GM12878 (cell line): ENCODE results near the gene CREB5. TPM values are rescaled to one million over a fixed set of nuclear protein-coding genes. Genes with fewer than 3 reads are reported as not detected.

Experiments used
- ATAC-seq: fragments of 200-7000 bp; cut with Tn5 transposase; 3 replicates; pipeline ENCODE4 v1.9.1; 2020; ENCODE audit warnings: mild to moderate bottlenecking, moderate library complexity
- BruUV-seq: library from RNA; stranded (reverse); fragments of 400-500 nt; replicated peaks from 2 replicates; lab custom pipeline; 2021; lab: Mats Ljungman, UMichigan
- CTCF ChIA-PET: fragments of 300-600 bp; sonication (Branson Sonifier 250); formaldehyde crosslinking; extraction: SDS; loops from one replicate; lab custom pipeline; 2021; ENCODE audit warnings: inconsistent platforms; lab: Yijun Ruan, JAX
- POLR2A ChIA-PET: fragments of 350-600 bp; formaldehyde crosslinking; extraction: SDS; loops from one replicate; lab custom pipeline; 2021; ENCODE audit warnings: inconsistent platforms; lab: Charles Lee
- RAD21 ChIA-PET: fragments of 300-600 bp; sonication (Branson Sonifier 250); formaldehyde crosslinking; loops from one replicate; lab custom pipeline; 2023; ENCODE audit warnings: antibody characterized with exemption; ENCODE audit not compliant: unreplicated experiment; lab: Charles Lee
- SMC1A ChIA-PET: fragments of 300-600 bp; sonication (Branson Sonifier 250); formaldehyde crosslinking; loops from one replicate; lab custom pipeline; 2023; ENCODE audit not compliant: unreplicated experiment, uncharacterized antibody; lab: Charles Lee
- DNase-seq: peaks from one replicate; pipeline ENCODE4 v3.0.0-alpha.2; 2011; ENCODE audit warnings: low read depth, low spot score
- FAIRE-seq: peaks from 3 replicates; lab custom pipeline; 2011; peaks lifted over from hg19 to GRCh38; lab: Jason Lieb, UNC
- H2AFZ ChIP-seq: 2 replicates; pipeline ENCODE4 v1.6.0; 2011; ENCODE audit warnings: low read depth, low read length, control low read depth; ENCODE audit not compliant: control insufficient read depth
- H3K27ac ChIP-seq: 2 replicates; pipeline ENCODE4 v1.5.1; 2011; ENCODE audit warnings: control low read depth; ENCODE audit not compliant: control insufficient read depth, insufficient read depth
- H3K27me3 ChIP-seq, 2 experiments: replicated peaks in 1 of 2; 2 replicates each; pipeline versions ENCODE4 v1.6.0 to v1.6.1; 2011; ENCODE audit warnings: low read length in 1 of 2; ENCODE audit not compliant: control insufficient read depth in 2 of 2, insufficient read depth in 2 of 2
- H3K36me3 ChIP-seq, 2 experiments: 2 replicates each; pipeline ENCODE4 v1.5.1; 2011; ENCODE audit warnings: low read length in 1 of 2; ENCODE audit not compliant: control insufficient read depth in 2 of 2, insufficient read depth in 2 of 2
- H3K4me1 ChIP-seq: 2 replicates; pipeline ENCODE4 v1.6.1; 2011; ENCODE audit warnings: mild to moderate bottlenecking, low read length, moderate library complexity, mixed read lengths; ENCODE audit not compliant: control insufficient read depth, insufficient read depth
- H3K4me2 ChIP-seq: 2 replicates; pipeline ENCODE4 v1.6.0; 2011; ENCODE audit warnings: control low read depth; ENCODE audit not compliant: control insufficient read depth, insufficient read depth
- H3K4me3 ChIP-seq: fragments of 200-600 bp; sonication (generic); 2 replicates; pipeline ENCODE4 v1.5.1; 2016
- H3K79me2 ChIP-seq: 2 replicates; pipeline ENCODE4 v1.6.0; 2011; ENCODE audit warnings: low read length; ENCODE audit not compliant: control insufficient read depth, insufficient read depth
- H3K9ac ChIP-seq: 2 replicates; pipeline ENCODE4 v1.8.0; 2011; ENCODE audit warnings: low read length, control low read depth, mixed read lengths; ENCODE audit not compliant: control insufficient read depth, insufficient read depth
- H3K9me3 ChIP-seq: replicated peaks from 3 replicates; pipeline ENCODE4 v1.5.1; 2011; ENCODE audit warnings: mild to moderate bottlenecking, low read length; ENCODE audit not compliant: control insufficient read depth, insufficient read depth
- H4K20me1 ChIP-seq: 2 replicates; pipeline ENCODE4 v1.6.0; 2011; ENCODE audit not compliant: control insufficient read depth, insufficient read depth
- CEBPB ChIP-seq, 2 experiments: fragments of 150-350 bp in 1 of 2; IDR thresholded peaks; 2 replicates each; pipeline ENCODE4 v1.6.1; 2012 to 2014; ENCODE audit warnings: low read depth in 2 of 2, low read length in 2 of 2, borderline replicate concordance in 1 of 2, inconsistent platforms in 1 of 2
- MLLT1 ChIP-seq: fragments of 450-650 bp; IDR thresholded peaks from 2 replicates; pipeline ENCODE4 v1.6.1; 2016; ENCODE audit warnings: mild to moderate bottlenecking
- MYC ChIP-seq: IDR thresholded peaks from 2 replicates; pipeline ENCODE4 v1.6.1; 2011; ENCODE audit warnings: mild to moderate bottlenecking, low read length, moderate library complexity, inconsistent platforms; ENCODE audit not compliant: insufficient read depth, insufficient replicate concordance, insufficient read length, severe bottlenecking
- NFXL1 ChIP-seq: fragments of 450-650 bp; IDR thresholded peaks from 2 replicates; pipeline ENCODE4 v1.6.1; 2017; ENCODE audit warnings: antibody characterized with exemption, mild to moderate bottlenecking, borderline replicate concordance
- SKIL ChIP-seq: fragments of 450-650 bp; IDR thresholded peaks from 2 replicates; pipeline ENCODE4 v1.6.1; 2017; ENCODE audit warnings: mild to moderate bottlenecking, low read depth, inconsistent platforms; ENCODE audit not compliant: poor library complexity, severe bottlenecking
- SMAD5 ChIP-seq: IDR thresholded peaks from 2 replicates; pipeline ENCODE4 v1.6.1; 2016; ENCODE audit warnings: antibody characterized with exemption, low read depth
- YY1 ChIP-seq: IDR thresholded peaks from 2 replicates; pipeline ENCODE4 v1.6.1; 2011; ENCODE audit warnings: low read depth, mild to moderate bottlenecking, low read length
- ZBTB4 ChIP-seq: fragments of 450-650 bp; formaldehyde crosslinking; IDR thresholded peaks from 2 replicates; pipeline ENCODE4 v1.4.0; 2022; ENCODE audit warnings: mild to moderate bottlenecking, moderate library complexity
- WGBS: methylation state at CpG from one replicate; pipeline ENCODE4 v1.1.6; 2016; ENCODE audit warnings: low lambda C conversion rate; ENCODE audit not compliant: insufficient replicate concordance, insufficient coverage; ENCODE audit errors: missing lambda C conversion rate; 5-methylcytosine and 5-hydroxymethylcytosine counted together
- in situ Hi-C: fragments of 300-500 bp; cut with MboI; formaldehyde crosslinking; loops from 9 replicates; pipeline ENCODE4 v1.14.3; 2018; ENCODE audit warnings: mixed read lengths
- intact Hi-C: fragments of 100-400 bp; cut with micrococcal nuclease; formaldehyde crosslinking; loops from one replicate; pipeline ENCODE4 v1.14.2; 2022; ENCODE audit not compliant: unreplicated experiment
- polyA plus RNA-seq, 11 experiments: library from polyadenylated mRNA; depleted of rRNA in 4 of 11; unstranded in 6 of 11; stranded (reverse) in 5 of 11; fragments of >200 nt; fragmentation: Nextera tagmentation in 4 of 11; fragmentation: Illumina TruSeq in 1 of 11; extraction: Ambion mirVana in 4 of 11; extraction: Trizol in 1 of 11; gene quantifications; 1 replicate in 1 of 11; 2 replicates in 10 of 11; pipeline versions ENCODE4 v1.2.1 to v1.2.3, GENCODE V29; 2011 to 2016; ENCODE audit warnings: inconsistent platforms in 2 of 11, missing spikeins in 2 of 11, low read depth in 1 of 11
- total RNA-seq, 4 experiments: library from RNA; depleted of rRNA in 3 of 4; stranded (reverse); fragments of >200 nt in 3 of 4; fragmentation: Illumina TruSeq in 1 of 4; extraction: Trizol in 1 of 4; gene quantifications; 2 replicates each; pipeline versions ENCODE4 v1.2.1 to v1.2.3, GENCODE V29; 2013 to 2021

Gene CREB5
- total and polyA plus RNA-seq, 10 of the 15 experiments (the other 5 are each of a cell fraction or from before 2014, with no cell fraction given): 12.9 to 74.1 (median 53.0) TPM

GRCh38 chr7:28576656-28577055 lies 164.3 kb downstream of the CREB5 start:
- Histone ChIP-seq H3K36me3 (peaks cover 0 to 2% of the 10 kb centered on the region in 2 experiments; a peak in 2 of 4 replicates), H3K27ac (no peak overlapping the region), H4K20me1 (no peaks in the 10 kb centered on the region), H3K4me2 (no peak overlapping the region), H3K27me3 (no peaks in the 10 kb centered on the region), H3K4me1 (peaks cover 11% of the 10 kb centered on the region), H3K9me3 (no peaks in the 10 kb centered on the region), H3K79me2 (peaks cover 4% of the 10 kb centered on the region), H3K4me3 (no peak overlapping the region), H2AFZ (no peak overlapping the region), H3K9ac (no peak overlapping the region)
- ATAC-seq (no peak), FAIRE-seq (no peak), DNase-seq (no peak)
- in situ Hi-C loops (no loop called here), intact Hi-C loops (no loop called here)
- ChIA-PET SMC1A (interaction anchor here (0.6 to 13.6 kb wide), 18 partner anchors 15 to 169 kb away, joined by 3 to 177 read pairs (median 14); partner anchors contain the start of gene CREB5), POLR2A (interaction anchor here (0.9 to 9.5 kb wide), 14 partner anchors 8 to 166 kb away, joined by 3 to 88 read pairs (median 4); partner anchors contain the start of gene CREB5), CTCF (interaction anchor here (0.7 to 3.9 kb wide), 8 partner anchors 17 to 189 kb away, joined by 3 to 17 read pairs (median 5); partner anchors contain the start of gene CREB5), RAD21 (interaction anchor here (0.8 to 10.4 kb wide), 15 partner anchors 15 to 166 kb away, joined by 3 to 192 read pairs (median 8); partner anchors contain the start of gene CREB5)
- TF ChIP-seq SKIL (no peak), NFXL1 (no peak)
- BruUV-seq: no TSS peak

- no peak for FAIRE-seq
- WGBS: 72% methylated on average over 3 of the region's 3 CpGs
- TF ChIP-seq YY1: no peak
- no peak for TF ChIP-seq CEBPB (IDR thresholded peaks at IDR 0.05; ENCODE audit: borderline replicate concordance in 1 of 2, low read depth in 2 of 2, low read length in 2 of 2)
- no peak for TF ChIP-seq SMAD5
- TF ChIP-seq MLLT1: no peak
- TF ChIP-seq MYC: no peak
- TF ChIP-seq ZBTB4 (CRISPR knock-in tag): no peak
Observed at GRCh38 chr7:28579571-28579970, 167.3 kb downstream of the CREB5 start.

More at GRCh38 chr7:28579571-28579970, 167.3 kb downstream of the CREB5 start:
- Histone ChIP-seq H3K27me3 (no peaks in the 10 kb centered on the region), H3K36me3 (peaks cover 0 to 8% of the 10 kb centered on the region in 2 experiments; a peak in 2 of 4 replicates), H4K20me1 (no peaks in the 10 kb centered on the region), H3K79me2 (peaks cover 2% of the 10 kb centered on the region; the same call in 1 of the 2 replicates), H3K9ac (no peak overlapping the region), H3K9me3 (no peaks in the 10 kb centered on the region), H3K4me3 (no peak overlapping the region), H3K4me2 (no peak overlapping the region), H3K4me1 (no peaks in the 10 kb centered on the region), H2AFZ (no peak overlapping the region), H3K27ac (no peak overlapping the region)
- BruUV-seq: no TSS peak
- in situ Hi-C loops: no loop called here
- ChIA-PET RAD21 (interaction anchor here (1.4 to 10.0 kb wide), 7 partner anchors 8 to 165 kb away, joined by 3 to 130 read pairs (median 5); no protein-coding TSS in a partner anchor), SMC1A (interaction anchor here (0.9 to 13.6 kb wide), 15 partner anchors 9 to 167 kb away, joined by 3 to 177 read pairs (median 7); partner anchors contain the start of gene CREB5), CTCF (interaction anchor here (1.1 to 3.2 kb wide), 4 partner anchors 9 to 99 kb away, joined by 3 to 16 read pairs (median 5); no protein-coding TSS in a partner anchor), POLR2A (interaction anchor here (1.1 to 2.8 kb wide), 5 partner anchors 8 to 40 kb away, joined by 3 to 11 read pairs (median 5); no protein-coding TSS in a partner anchor)
- DNase-seq (no peak), ATAC-seq (no peak)
- intact Hi-C loops: no loop called here
